C1 segment of cervical spinal cord (tissue), 14 donors: ENCODE data around the gene MC4R.
"Not testable (repeated sequence)": the region's sequence is repeated elsewhere in the genome, so short reads cannot be mapped to it uniquely, and the experiment has no call there.

Experiments used
- DNase-seq, 14 donors: peaks; one replicate each; lab custom pipeline; 2025; lab: John Stamatoyannopoulos, UW

Gene MC4R

GRCh38 chr18:60372596-60372995, at the start of gene MC4R:
MC4R (minus strand) TSS chr18:60372775; CDS start chr18:60372349, 426 bp downstream.
- DNase-seq: peak in 1 of 14 donors; percentile 13

- DNase-seq: not testable (repeated sequence)
These were observed 49.7 kb upstream of the MC4R start for GRCh38 chr18:60422306-60422705.

GRCh38 chr18:60421356-60422118, 49.0 kb upstream of the MC4R start:
- no peak for DNase-seq

GRCh38 chr18:60417946-60418345, 45.4 kb upstream of the MC4R start:
- DNase-seq: no peak

GRCh38 chr18:60413944-60414547, 41.5 kb upstream of the MC4R start:
- DNase-seq: no peak

GRCh38 chr18:60411715-60412114, 39.1 kb upstream of the MC4R start:
- DNase-seq: no peak

GRCh38 chr18:60406721-60407120, 34.1 kb upstream of the MC4R start:
- no peak for DNase-seq

GRCh38 chr18:60404486-60405085, 32.0 kb upstream of the MC4R start:
- DNase-seq: no peak

GRCh38 chr18:60401346-60401745, 28.8 kb upstream of the MC4R start:
- no peak for DNase-seq

GRCh38 chr18:60391571-60392226, 19.1 kb upstream of the MC4R start:
- no peak for DNase-seq

GRCh38 chr18:60389314-60389713, 16.7 kb upstream of the MC4R start:
- no peak for DNase-seq

DNA sequence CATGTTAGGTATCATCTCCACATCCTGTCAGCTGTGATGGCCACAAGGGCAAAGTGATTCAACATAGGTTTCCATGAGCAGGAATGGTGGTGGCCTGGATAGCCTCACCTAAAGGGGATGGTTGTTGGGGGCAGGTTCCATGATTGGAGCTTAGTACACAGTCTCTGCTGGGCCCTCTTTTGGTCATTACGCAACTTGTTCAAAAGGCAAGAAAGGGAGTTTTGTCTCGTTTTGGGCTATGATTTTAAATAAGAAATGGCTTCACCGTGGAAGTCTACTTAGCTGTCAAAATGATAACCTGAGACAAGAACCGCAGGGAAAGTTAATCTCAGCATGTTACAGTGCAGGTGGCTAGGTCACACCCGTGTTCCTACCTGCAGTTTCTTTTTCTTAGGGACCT, 13.1 kb upstream of the MC4R start:
- DNase-seq: no peak

GRCh38 chr18:60383893-60384292, 11.3 kb upstream of the MC4R start:
- no peak for DNase-seq

- DNase-seq: no peak
These were observed 5.3 kb upstream of the MC4R start for GRCh38 chr18:60377778-60378469.

- DNase-seq: no peak
These were observed 443 bp downstream of the MC4R start for GRCh38 chr18:60372132-60372531.

DNA sequence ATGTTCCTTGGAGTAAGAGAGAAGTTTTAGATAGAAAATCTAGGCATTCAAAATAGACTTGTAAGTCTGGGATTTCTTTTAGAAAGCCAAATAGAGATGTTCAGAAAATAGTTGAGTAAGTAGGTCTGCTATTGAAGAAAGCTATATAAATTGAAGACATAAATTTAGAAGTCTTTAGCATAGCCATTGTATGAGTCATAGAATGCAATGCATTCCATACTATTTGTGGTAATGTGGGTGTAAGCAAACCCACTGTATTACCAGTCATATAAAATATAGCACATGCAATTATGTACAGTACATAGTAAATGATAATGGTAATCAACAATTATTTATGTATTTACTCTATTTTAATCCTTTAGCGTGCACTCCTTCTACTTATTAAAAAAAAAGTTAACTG, 14.1 kb downstream of the MC4R start:
- no peak for DNase-seq

DNA sequence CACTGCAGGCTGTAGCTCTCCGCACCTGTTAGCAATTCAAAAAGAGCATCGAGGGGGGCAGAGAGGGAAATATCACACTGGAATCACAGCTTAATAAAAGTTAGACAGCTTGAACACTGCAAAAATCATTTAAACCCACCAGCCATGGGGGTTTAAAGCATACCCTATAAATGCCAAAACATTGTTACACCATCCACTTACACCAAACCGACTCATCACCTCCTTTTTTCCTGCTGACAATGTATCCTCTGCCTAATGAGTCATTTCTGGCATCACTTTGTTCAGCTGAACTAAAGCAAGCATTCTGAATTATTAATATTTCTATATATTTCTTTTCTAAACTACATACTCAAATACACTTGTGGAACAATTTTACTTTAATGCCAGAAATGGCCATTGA, 21.6 kb downstream of the MC4R start:
- no peak for DNase-seq

DNA sequence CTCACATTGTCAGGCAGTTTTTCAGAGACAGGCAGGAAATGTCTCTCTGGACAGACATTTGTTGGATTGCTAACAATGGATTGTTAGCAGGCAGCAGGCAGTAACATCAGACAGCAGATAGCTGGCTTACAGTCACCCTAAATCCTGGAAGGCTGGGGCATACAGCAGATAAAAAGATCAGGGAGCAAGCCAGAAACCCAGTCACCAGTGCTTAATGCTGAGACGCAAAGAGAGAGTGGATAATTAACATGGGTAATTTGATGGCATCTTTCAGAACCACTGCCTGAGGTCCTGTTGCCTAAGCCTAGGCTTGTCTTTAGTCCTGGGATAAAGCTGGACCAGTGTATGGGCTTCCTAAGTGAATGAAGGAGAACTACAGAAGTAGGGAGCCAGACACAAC, 22.4 kb downstream of the MC4R start:
- DNase-seq: no peak

GRCh38 chr18:60347526-60348045, 25.0 kb downstream of the MC4R start:
- DNase-seq: no peak

GRCh38 chr18:60339018-60339417, 33.6 kb downstream of the MC4R start:
- DNase-seq: no peak

GRCh38 chr18:60331890-60332289, 40.7 kb downstream of the MC4R start:
- no peak for DNase-seq

- DNase-seq: no peak
These were observed 43.4 kb downstream of the MC4R start for GRCh38 chr18:60329131-60329530.
